NCI-H748 (cell line): Measurements from ENCODE around the gene DCAF11.

Experiments used
- DNase-seq: peaks from one replicate; lab custom pipeline; 2025; ENCODE audit not compliant: unreplicated experiment; lab: John Stamatoyannopoulos, UW

Gene DCAF11

GRCh38 chr14:24156840-24157239 lies 42.3 kb downstream of the DCAF11 start:
- no peak for DNase-seq

GRCh38 chr14:24157331-24157730 lies 42.8 kb downstream of the DCAF11 start:
- DNase-seq, result no peak

DNA sequence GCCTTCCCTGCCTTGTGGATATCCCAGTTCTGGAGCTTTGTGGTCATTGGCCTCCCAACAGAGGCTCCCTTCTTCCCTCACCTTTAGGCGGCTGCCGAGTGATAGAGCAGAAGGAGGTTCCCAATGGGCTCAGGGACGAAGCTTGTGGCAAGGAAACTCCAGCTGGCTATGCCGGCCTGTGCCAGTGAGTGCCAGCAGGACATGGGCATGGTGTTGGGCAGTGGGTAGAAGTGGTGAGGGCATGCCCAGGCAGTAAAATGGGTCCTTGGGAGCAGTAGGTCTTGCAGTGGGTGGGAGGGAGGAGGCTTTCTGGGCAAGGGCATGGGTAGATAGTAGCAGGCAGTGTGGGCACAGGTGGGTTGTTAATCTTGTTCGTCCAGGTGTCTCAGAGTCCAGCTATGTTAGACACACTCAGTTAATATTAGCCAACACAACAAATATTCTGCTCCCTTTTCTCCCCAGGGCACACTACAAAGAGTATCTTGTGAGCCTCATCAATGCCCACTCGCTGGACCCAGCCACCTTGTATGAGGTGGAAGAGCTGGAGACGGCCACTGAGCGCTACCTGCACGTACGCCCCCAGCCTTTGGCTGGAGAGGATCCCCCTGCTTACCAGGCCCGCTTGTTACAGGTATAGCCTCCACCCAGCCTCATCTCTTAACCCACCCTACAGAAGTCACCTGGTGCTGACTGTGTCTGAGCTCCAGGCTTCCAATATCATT lies 45.4 kb downstream of the DCAF11 start:
- DNase-seq, result no peak

DNA sequence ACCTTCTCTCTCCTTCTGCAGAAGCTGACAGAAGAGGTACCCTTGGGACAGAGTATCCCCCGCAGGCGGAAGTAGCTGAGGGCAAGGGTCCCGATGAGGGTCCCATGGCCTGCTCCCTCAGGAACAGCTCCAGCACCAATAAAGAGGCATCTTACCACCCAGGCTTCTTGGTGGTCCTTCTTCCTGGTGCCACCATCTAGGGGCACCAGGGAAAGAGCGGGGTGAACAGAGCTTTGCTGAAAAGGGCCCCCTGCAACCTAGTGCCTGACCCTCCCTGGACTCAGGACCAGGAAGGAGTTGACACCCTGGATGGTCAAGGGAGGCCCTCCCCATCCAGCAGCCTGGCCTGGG lies 45.9 kb downstream of the DCAF11 start:
- no peak for DNase-seq

DNA sequence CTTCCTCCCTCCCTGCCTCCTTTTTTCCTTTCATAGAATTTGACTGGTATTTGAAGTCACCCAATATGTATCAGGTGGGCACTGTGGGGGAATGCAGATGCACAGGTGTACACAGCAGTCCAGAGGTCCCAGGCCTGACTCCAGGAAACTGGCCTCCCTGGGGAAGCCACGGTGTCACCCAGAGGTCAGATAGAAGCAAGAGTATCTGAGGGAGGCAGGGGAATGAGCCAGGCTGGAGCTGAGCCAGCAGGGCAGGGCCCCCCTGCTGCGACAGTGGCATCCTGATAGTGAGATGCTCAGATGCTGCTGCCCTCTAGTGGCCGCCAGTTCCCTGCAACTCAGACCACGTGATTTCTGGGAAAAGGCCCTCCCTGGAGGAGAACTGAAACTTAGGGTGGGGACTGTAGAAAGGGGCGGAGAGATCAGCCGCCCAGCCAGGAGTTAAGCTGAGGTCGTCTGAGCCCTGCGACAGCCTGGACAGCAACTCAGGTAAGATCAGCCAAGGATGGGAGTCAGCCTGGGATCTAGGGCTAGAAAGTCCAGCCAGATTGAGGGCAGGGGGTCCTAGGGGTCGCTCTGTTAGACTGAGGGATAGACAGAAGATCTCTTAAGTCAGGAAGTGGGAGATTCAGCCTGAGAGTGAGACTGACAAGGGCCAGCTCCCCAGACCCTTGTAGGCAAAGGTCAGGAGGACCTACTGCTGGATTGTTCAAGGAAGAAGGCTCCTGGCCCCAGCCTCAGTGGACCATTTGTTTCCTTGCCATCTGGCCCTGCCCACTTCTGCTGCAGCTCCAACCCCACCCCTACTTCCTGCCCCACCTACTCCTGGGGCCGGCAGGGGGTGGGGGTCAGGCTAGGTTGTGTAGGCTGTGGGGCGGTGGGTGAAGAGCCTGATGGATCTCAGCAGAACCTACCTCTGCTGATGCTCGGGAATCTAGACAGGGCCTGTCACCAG lies 46.5 kb downstream of the DCAF11 start, which contains the start of gene IRF9:
Gene IRF9 (plus strand): TSS at position 416 of the 955 bp plus-strand sequence. CDS start 880 bp downstream, outside the sequence.
- DNase-seq, result peak; percentile 93

GRCh38 chr14:24162093-24162492 lies 47.5 kb downstream of the DCAF11 start:
- DNase-seq, result no peak

DNA sequence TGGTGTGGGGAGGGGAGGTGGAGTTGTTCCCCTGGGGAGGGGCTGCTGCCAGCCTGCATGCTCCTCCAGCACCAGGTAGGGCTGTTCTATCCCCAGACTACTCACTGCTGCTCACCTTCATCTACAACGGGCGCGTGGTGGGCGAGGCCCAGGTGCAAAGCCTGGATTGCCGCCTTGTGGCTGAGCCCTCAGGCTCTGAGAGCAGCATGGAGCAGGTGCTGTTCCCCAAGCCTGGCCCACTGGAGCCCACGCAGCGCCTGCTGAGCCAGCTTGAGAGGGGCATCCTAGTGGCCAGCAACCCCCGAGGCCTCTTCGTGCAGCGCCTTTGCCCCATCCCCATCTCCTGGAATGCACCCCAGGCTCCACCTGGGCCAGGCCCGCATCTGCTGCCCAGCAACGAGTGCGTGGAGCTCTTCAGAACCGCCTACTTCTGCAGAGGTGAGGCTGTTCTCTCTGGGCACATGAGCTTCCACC lies 50.0 kb downstream of the DCAF11 start:
- DNase-seq, result no peak

DNA sequence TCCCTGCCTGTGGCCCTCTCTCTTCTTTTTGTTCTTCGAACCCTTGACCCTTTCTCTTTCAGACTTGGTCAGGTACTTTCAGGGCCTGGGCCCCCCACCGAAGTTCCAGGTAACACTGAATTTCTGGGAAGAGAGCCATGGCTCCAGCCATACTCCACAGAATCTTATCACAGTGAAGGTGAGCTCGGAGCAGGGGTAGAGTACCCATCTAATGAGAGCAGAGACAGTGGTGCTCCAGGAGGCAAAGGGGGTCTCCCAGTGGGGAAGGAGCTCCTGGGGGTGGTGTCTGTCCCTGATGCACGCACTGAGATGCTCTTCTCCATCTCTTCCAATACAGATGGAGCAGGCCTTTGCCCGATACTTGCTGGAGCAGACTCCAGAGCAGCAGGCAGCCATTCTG lies 51.2 kb downstream of the DCAF11 start:
- no peak for DNase-seq

DNA sequence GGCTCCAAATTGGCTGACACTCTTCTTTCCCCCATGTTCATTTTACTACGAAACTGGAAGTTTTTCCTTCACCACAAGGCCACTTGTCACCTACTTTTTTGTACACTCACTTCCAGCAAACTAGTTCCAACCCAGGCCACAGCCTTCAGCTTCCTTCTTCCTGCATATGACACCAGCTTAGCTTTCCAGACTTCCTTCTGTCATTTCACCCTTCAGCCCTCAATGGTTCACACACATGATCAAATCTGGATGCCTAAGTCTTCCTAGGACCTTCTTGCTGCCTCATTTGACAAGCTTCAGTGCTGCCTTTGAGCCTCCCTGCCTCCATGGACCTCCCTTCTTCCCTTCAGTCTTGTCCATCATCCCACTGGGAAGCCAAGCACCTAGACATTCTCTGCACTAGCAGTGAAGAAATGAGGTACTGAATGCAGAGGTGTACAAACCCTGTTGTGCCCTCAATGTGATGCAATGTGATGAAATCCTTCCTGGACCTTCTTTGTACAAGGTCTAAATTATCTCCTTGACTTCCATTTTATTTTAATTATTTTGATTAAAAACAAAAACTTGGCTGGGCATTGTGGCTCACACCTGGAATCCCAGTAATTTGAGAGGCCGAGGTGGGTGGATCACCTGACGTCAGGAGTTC lies 53.0 kb downstream of the DCAF11 start:
- no peak for DNase-seq

GRCh38 chr14:24171422-24172260 lies 57.1 kb downstream of the DCAF11 start, which contains the start of gene REC8:
Gene REC8, plus strand, starts transcription at chr14:24172080. Its CDS starts 473 bp downstream, at chr14:24172553.
- peak; percentile 98 for DNase-seq

DNA sequence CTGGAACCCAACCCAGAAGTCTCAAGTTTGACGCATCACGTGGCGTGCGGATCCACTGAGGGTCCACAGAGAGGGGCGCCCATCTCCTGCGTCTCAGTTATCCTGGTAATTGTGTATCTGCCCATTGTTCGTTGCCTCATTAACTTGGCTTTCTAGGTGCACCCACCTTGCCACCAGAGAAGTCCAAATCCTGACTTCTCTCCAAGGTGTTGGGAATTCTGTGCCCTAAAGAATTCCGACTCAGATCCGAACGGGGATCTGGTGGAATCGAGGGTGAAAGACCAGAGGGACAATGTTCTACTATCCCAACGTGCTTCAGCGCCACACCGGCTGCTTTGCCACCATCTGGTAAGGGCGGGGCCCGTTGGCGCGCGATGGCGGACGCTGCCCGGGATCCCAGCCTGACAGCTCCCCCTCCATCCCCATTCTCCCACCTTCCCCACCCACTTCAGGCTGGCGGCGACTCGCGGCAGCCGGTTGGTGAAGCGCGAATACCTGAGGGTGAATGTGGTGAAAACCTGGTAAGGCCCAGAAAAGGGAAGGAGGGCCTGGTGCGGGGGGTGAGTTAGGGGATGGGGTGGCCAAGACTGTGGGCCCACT lies 57.8 kb downstream of the DCAF11 start:
- DNase-seq, result peak; percentile 31

- DNase-seq, result peak; percentile 26
Measured at GRCh38 chr14:24172871-24173281, 58.3 kb downstream of the DCAF11 start.
